GM21381 (cell line): ENCODE results near the gene SPART.

Experiments
- ATAC-seq: cut with Tn5 transposase; IDR thresholded peaks from one replicate; pipeline ENCODE4 v1.9.1; 2021; ENCODE audit warnings: mild to moderate bottlenecking, moderate library complexity; ENCODE audit not compliant: unreplicated experiment

The SPART gene

DNA sequence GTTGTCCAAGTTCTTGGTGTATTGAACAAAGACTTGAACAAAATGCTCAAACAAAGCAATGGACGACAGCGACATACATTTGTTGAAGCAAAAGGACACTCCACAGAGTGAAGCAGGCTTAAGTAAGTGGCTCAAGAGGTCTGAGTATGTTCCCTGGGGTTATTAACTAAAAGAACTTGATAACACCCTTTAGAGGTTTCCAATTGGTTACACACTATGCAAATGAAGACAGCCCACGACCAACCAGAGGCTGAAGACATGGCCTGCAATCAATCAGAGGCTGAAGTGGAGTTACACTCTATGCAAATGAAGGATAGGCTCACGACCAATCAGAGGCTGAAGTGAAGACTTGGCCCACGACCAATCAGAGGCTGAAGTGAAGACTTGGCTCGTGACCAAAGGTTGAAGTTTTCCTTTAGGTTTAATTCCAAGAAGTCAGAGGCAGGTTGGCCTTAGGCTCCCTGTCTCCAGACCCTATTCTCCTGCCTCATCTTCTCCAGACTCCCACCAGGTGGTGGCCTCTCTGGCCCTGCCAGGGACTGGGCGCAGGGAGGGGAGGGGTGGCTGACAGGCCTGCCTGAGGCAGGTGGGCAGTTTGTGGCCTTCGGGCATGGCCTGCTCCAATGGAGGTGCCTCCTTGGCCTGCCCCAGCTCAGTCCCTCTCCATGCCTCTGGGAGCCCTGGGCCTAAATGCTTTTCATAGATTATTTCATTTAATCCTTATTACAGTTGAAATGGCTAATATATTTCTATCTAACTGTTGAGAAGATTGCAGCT, 86.6 kb downstream of the SPART start:
- no peak for ATAC-seq

DNA sequence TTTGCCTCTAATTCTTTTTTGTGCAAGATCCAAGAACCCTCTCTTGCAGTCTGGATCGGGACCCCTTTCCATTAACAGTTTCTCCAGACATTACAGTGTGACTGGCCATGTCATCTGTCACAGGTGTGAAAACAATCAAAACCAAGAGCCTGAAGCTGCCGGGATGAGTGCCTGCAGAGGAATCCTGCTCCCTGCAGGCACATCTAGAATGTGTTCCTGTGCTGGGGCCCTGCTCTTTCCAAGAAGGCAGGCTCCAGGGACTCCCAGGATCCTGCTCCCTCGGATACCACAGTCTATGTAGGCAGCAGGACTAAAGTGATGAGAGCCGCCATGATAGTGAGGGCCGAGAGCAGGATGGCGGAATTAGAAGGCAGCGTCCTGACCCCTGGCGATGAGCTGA, 87.4 kb downstream of the SPART start:
- ATAC-seq = no peak
